HuH-7.5 (cell line): ENCODE measurements around the gene BHLHE23.
"Not testable (repeated sequence)": the region's sequence is repeated elsewhere in the genome, so short reads cannot be mapped to it uniquely, and the experiment has no call there.

Source experiments
- DNase-seq: peaks from one replicate; pipeline ENCODE4 v3.0.0; 2011; ENCODE audit warnings: low spot score

Gene BHLHE23

GRCh38 chr20:62960446-62961309, 46.1 kb downstream of the BHLHE23 start:
- DNase-seq = not testable (repeated sequence)

- no peak for DNase-seq
Measured at GRCh38 chr20:62959998-62960436, 46.7 kb downstream of the BHLHE23 start.

GRCh38 chr20:62959101-62959971, 47.4 kb downstream of the BHLHE23 start:
- no peak for DNase-seq

- no peak for DNase-seq
Measured at GRCh38 chr20:62958388-62959100, 48.2 kb downstream of the BHLHE23 start.

- no peak for DNase-seq
Measured at GRCh38 chr20:62957136-62958117, 49.3 kb downstream of the BHLHE23 start.

- DNase-seq = no peak
Measured at GRCh38 chr20:62956387-62957135, 50.2 kb downstream of the BHLHE23 start.
